DND-41 (cell line): ENCODE measurements around the gene RDH12.

Experiments used
- CTCF ChIP-seq: IDR thresholded peaks from 2 replicates; pipeline ENCODE4 v1.5.1; 2012; ENCODE audit warnings: borderline replicate concordance, low read length, moderate library complexity, mild to moderate bottlenecking; ENCODE audit not compliant: poor library complexity, severe bottlenecking; ENCODE audit errors: extremely low read depth
- EZH2 ChIP-seq: IDR thresholded peaks from 3 replicates; pipeline ENCODE4 v1.6.1; 2012; ENCODE audit warnings: borderline replicate concordance, low read depth, mild to moderate bottlenecking, moderate library complexity, low read length, inconsistent platforms; ENCODE audit not compliant: severe bottlenecking

- no peak for TF ChIP-seq CTCF
- TF ChIP-seq EZH2, result no peak
These were observed 54.8 kb downstream of the RDH12 start for GRCh38 chr14:67756496-67756895.
